ENCODE results near the gene CCNJ.
"Not testable (repeated sequence)": the region's sequence is repeated elsewhere in the genome, so short reads cannot be mapped to it uniquely, and the experiment has no call there.

The CCNJ gene

GRCh38 chr10:96043033-96043892, at the start of gene CCNJ:
Gene CCNJ, plus strand, starts transcription at chr10:96043583. Its CDS starts 811 bp downstream, at chr10:96044394.
- peak within 1 kb of the TSS; percentile 78 for H3K27ac ChIP-seq
- peak within 1 kb of the TSS; percentile 70 to 72 for H3K4me3 ChIP-seq (ENCODE audit: low read depth in 1 of 2, low read length in 1 of 2)
- TF ChIP-seq, protein P1, sequence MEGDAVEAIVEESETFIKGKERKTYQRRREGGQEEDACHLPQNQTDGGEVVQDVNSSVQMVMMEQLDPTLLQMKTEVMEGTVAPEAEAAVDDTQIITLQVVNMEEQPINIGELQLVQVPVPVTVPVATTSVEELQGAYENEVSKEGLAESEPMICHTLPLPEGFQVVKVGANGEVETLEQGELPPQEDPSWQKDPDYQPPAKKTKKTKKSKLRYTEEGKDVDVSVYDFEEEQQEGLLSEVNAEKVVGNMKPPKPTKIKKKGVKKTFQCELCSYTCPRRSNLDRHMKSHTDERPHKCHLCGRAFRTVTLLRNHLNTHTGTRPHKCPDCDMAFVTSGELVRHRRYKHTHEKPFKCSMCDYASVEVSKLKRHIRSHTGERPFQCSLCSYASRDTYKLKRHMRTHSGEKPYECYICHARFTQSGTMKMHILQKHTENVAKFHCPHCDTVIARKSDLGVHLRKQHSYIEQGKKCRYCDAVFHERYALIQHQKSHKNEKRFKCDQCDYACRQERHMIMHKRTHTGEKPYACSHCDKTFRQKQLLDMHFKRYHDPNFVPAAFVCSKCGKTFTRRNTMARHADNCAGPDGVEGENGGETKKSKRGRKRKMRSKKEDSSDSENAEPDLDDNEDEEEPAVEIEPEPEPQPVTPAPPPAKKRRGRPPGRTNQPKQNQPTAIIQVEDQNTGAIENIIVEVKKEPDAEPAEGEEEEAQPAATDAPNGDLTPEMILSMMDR (IDR thresholded peaks at IDR 0.05) = no peak

GRCh38 chr10:95994376-95994775, 49.0 kb upstream of the CCNJ start:
- H3K27me3 ChIP-seq; H3K36me3 ChIP-seq; H3K27ac ChIP-seq; H3K4me3 ChIP-seq (ENCODE audit: low read depth in 1 of 2, low read length in 1 of 2); H3K4me1 ChIP-seq (ENCODE audit: control insufficient read depth in 1 of 2, insufficient read depth in 1 of 2, low read depth in 1 of 2, low read length in 1 of 2); H3K9me3 ChIP-seq: not testable (repeated sequence)

More at GRCh38 chr10:96043033-96043892, at the start of gene CCNJ:
- H3K36me3 ChIP-seq = no peaks in the 10 kb centered on the region
- H3K27me3 ChIP-seq = no peaks in the 10 kb centered on the region
- H3K4me1 ChIP-seq (ENCODE audit: control insufficient read depth in 1 of 2, insufficient read depth in 1 of 2, low read depth in 1 of 2, low read length in 1 of 2) = peaks cover 20 to 22% of the 10 kb centered on the region in 2 experiments
- no peaks in the 10 kb centered on the region for H3K9me3 ChIP-seq

- no peaks in the 10 kb centered on the region for H3K4me1 ChIP-seq (ENCODE audit: control insufficient read depth in 1 of 2, insufficient read depth in 1 of 2, low read depth in 1 of 2, low read length in 1 of 2)
- no peak overlapping the region for H3K4me3 ChIP-seq (ENCODE audit: low read depth in 1 of 2, low read length in 1 of 2)
- H3K27me3 ChIP-seq = no peaks in the 10 kb centered on the region
- TF ChIP-seq, protein P1 (IDR thresholded peaks at IDR 0.05) = no peak
- no peak overlapping the region for H3K27ac ChIP-seq
- no peaks in the 10 kb centered on the region for H3K36me3 ChIP-seq
- no peaks in the 10 kb centered on the region for H3K9me3 ChIP-seq
Measured at GRCh38 chr10:95998255-95998784, 45.1 kb upstream of the CCNJ start.

DNA sequence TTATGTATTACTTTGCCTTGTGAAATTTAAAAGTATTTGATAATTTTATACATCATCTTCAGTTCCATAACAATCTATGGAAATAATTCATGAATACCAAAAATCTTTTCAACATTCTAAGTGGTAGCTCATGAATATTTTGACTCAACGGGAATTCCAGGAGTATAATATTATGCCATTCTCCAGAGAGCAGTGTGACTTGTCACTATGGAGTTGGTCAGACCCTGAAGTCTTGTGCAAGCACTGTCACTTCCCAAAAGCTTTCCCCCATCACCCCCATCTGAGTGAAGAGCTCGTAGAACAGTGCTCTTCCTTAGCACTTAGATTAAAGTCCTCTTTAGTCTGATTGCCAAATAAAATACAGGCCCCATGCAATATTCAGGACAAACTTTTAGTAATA, 29.4 kb upstream of the CCNJ start:
- H3K9me3 ChIP-seq = no peaks in the 10 kb centered on the region
- no peaks in the 10 kb centered on the region for H3K36me3 ChIP-seq
- no peak overlapping the region for H3K27ac ChIP-seq
- H3K4me1 ChIP-seq (ENCODE audit: control insufficient read depth in 1 of 2, insufficient read depth in 1 of 2, low read depth in 1 of 2, low read length in 1 of 2) = no peaks in the 10 kb centered on the region
- H3K27me3 ChIP-seq = no peaks in the 10 kb centered on the region
- TF ChIP-seq, protein P1 (IDR thresholded peaks at IDR 0.05) = no peak
- no peak overlapping the region for H3K4me3 ChIP-seq (ENCODE audit: low read depth in 1 of 2, low read length in 1 of 2)

- Histone ChIP-seq H3K4me3 (ENCODE audit: low read depth in 1 of 2, low read length in 1 of 2) (no peak overlapping the region), H3K4me1 (ENCODE audit: control insufficient read depth in 1 of 2, insufficient read depth in 1 of 2, low read depth in 1 of 2, low read length in 1 of 2) (no peaks in the 10 kb centered on the region), H3K9me3 (no peaks in the 10 kb centered on the region), H3K27me3 (no peaks in the 10 kb centered on the region), H3K36me3 (no peaks in the 10 kb centered on the region), H3K27ac (no peak overlapping the region)
- TF ChIP-seq, protein P1 (IDR thresholded peaks at IDR 0.05) = no peak
Measured at GRCh38 chr10:96014473-96015102, 28.8 kb upstream of the CCNJ start.

Data from neutrophil (primary cell).